Choroid plexus epithelial cell (primary cell): ENCODE results near the gene SYTL3.

Source experiments
- DNase-seq: peaks from one replicate; pipeline ENCODE4 v3.0.0-alpha.2; 2010; ENCODE audit warnings: low read depth
- H3K4me3 ChIP-seq: 2 replicates; pipeline ENCODE4 v1.5.1; 2011; ENCODE audit warnings: low read depth, mild to moderate bottlenecking, control low read depth, low read length, moderate library complexity
- TF ChIP-seq, protein P1 (sequence below): conservative IDR thresholded peaks from 2 replicates; pipeline ENCODE4 v1.5.1; 2011; ENCODE audit warnings: low read depth, mild to moderate bottlenecking, control low read depth, inconsistent platforms, low read length, moderate library complexity

The SYTL3 gene

DNA sequence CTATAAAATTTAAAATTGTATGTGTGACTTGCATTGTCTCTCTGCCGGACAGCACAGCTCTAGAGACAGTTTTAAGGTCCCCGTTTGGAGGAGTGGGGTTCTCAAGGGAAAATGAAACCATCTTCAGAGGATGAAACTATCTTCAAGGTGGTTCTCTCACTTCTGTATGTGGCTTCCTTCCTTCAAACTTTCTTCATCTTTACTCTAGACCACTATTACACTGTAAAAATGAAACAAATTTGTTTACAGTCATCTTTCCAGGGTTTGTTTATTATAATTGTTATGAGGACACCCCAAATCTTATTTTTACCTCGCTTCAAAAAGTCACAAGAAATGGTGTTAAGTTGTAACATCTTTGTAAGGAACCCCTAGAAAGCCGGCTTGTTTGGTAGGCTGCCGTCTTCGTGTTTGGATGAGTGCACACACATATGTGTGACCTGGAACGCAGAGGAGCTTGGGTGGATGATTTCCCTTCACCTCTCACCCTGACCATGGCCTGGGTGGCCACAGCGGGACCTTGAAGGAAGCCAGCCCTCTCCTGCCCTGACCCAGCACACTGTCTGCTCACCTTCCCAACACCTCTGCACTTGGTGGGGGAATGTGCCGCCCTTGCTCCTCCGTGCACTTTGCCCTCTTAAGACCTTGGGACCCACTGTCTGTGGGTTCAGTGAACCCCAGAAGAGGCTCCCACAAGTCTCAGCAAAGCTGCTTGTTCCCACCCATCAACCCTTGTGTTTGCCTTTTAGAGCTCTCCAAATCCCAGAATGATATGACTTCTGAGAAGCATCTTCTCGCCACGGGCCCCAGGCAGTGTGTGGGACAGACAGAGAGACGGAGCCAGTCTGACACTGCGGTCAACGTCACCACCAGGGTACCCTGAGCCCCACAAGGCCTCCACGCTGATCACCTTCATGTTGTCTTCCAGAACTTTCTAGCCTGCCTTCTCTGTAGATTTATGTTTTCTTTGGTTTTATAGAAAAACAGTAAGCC is 67.8 kb downstream of the SYTL3 start:
- H3K4me3 ChIP-seq = no peak overlapping the region
- TF ChIP-seq, protein P1, sequence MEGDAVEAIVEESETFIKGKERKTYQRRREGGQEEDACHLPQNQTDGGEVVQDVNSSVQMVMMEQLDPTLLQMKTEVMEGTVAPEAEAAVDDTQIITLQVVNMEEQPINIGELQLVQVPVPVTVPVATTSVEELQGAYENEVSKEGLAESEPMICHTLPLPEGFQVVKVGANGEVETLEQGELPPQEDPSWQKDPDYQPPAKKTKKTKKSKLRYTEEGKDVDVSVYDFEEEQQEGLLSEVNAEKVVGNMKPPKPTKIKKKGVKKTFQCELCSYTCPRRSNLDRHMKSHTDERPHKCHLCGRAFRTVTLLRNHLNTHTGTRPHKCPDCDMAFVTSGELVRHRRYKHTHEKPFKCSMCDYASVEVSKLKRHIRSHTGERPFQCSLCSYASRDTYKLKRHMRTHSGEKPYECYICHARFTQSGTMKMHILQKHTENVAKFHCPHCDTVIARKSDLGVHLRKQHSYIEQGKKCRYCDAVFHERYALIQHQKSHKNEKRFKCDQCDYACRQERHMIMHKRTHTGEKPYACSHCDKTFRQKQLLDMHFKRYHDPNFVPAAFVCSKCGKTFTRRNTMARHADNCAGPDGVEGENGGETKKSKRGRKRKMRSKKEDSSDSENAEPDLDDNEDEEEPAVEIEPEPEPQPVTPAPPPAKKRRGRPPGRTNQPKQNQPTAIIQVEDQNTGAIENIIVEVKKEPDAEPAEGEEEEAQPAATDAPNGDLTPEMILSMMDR = no peak
- DNase-seq = no peak

DNA sequence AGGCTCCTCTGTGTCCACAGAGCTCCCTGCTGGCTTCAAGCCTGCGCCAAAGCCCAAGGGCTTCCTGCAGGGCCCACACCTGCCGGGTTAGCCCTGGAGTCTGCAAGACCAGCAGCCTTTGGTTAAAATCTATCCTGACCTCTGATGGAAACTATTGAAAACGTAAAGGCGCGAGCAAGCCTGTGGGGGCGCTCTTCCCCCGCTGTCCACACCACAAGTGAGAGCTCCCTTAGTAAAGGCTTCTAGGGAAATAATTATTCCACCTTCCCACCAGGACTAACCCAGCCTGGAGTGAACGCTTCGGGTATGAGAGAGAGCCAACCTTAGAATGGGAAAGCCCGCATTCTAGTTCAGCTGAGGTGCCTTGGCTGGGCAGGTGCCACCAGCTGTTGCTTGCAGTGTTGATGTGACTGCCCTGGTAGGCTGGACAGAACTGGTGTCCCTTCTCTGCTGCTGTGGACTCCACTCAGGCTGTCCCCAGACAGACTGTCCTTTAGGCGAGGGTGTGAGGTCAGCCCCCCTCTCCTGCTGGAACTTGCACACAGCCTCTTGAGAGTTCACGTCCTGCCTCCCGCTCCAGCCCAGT is 68.7 kb downstream of the SYTL3 start:
- DNase-seq = peak; percentile 63
- TF ChIP-seq, protein P1 = peak; percentile 85
- H3K4me3 ChIP-seq = no peak overlapping the region

DNA sequence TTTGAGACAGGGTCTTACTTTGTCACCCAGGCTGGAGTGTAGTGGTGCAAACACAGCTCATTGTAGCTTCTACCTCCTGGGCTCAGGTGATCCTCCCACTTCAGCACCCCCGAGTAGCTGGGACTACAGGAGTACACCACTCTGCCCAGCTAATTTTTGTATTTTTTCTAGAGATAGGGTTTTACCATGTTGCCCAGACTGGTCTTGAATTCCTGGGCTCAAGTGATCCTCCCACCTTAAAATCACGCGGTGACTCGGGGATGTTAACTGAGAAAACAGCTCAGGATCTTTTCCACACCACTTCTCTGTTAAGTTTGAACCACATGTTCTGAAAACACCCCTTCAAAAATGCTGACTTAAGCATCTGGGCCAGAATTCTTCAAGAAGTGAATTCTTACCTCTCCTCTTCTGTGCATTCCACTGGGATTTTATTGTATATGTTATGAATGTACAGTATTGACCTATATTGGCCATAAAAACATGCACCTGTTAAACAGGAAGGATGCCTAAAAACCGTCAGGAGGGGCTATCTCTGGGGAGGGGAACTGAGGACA is 72.4 kb downstream of the SYTL3 start:
- no peak for DNase-seq
- TF ChIP-seq, protein P1 = no peak
- no peak overlapping the region for H3K4me3 ChIP-seq

DNA sequence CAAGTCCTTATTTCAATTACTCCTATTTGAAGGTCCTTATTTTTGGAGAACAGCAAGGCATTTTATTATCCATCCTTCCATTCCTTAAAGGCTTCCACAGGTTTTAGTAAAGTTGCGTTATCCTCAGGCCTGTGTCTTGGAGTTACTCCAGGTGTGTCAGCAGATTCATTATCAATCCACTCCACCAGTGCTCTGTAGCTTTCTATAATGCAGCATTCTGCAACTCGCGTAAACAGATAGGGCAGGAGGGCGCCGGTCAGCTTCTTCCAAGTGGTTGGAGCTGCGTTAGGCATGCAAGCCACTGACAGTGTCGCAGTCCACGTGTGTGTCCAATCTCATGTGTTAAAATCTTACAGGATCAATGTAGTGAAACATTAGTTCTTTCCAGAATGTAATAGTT is 75.8 kb downstream of the SYTL3 start:
- TF ChIP-seq, protein P1 = no peak
- DNase-seq = no peak
- no peak overlapping the region for H3K4me3 ChIP-seq

DNA sequence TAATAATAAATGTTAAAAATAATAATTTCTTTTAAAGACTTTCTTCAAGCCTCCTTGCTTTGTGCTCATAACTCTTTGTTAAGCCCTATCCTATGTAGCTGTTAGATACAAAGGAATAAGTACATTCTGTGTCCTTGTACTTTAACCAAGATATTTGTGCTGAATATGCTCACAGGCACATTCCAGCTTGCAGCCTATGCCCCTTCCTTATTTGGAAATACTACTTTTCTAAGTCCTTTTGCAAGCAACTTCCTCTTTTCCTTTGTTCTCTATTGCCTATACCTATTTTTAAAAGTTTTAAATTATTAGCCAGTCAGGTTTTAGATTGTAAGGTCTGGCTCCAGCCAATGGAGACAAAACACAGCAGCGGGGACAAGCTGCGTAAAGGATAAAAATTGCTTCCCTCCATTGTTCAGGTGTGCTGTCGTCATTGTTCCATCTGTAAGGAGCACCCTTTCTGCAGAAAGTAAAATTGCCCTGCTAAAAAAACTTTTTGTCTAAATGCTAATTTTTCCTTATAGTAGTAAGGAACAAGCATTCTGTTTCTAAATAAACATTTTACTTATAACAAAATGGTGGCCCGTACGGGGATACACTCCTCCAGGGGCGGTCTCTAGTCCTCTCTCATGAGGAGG is 80.2 kb downstream of the SYTL3 start:
- no peak overlapping the region for H3K4me3 ChIP-seq
- TF ChIP-seq, protein P1 = no peak
- DNase-seq = peak; percentile 44

DNA sequence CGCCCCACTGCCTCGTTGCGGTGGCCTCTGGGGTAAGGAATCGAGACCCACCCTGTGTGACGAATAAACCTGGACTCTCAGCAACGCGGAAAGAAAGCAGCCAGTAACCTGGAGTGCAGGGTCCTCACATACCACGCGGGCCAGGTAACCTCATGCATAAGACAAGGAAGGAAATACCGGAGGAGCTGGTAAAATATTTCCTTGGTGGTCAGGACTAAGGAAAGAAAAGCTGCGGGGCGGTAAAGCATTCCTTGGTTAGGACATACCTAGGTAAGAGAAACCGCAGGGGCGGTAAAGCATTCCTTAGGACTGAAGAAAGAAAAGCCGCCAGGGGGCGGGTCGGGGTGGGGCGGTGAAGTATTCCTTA is 80.7 kb downstream of the SYTL3 start:
- TF ChIP-seq, protein P1 = no peak
- H3K4me3 ChIP-seq = no peak overlapping the region
- no peak for DNase-seq
